GM21447 (cell line): ENCODE results near the gene TPCN1.

Experiments
- ATAC-seq: cut with Tn5 transposase; IDR thresholded peaks from one replicate; pipeline ENCODE4 v1.9.1; 2021; ENCODE audit not compliant: unreplicated experiment

Gene TPCN1

DNA sequence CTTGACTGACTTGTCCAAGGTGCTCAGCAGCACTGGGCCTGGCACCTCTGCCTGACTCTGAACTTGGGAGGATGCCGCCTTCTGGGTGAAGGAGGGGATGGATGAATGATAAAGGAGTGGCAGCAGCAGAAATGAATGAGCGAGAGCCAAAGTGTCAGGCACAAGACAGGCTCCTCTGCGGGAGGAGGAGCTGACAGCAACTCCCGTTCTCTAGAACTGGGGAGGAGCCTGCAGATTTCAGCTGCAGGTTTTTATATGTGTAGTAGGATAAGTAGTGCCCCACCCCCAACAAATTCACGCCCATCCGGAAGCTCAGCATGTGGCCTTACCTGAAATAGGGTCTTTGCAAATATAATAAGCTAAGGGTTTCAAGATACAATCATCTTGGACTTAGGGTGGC is 80.5 kb downstream of the TPCN1 start:
- ATAC-seq, result no peak

- no peak for ATAC-seq
Observed at GRCh38 chr12:113302466-113302865, 81.2 kb downstream of the TPCN1 start.

GRCh38 chr12:113302886-113303640 is 81.8 kb downstream of the TPCN1 start:
- ATAC-seq, result no peak

DNA sequence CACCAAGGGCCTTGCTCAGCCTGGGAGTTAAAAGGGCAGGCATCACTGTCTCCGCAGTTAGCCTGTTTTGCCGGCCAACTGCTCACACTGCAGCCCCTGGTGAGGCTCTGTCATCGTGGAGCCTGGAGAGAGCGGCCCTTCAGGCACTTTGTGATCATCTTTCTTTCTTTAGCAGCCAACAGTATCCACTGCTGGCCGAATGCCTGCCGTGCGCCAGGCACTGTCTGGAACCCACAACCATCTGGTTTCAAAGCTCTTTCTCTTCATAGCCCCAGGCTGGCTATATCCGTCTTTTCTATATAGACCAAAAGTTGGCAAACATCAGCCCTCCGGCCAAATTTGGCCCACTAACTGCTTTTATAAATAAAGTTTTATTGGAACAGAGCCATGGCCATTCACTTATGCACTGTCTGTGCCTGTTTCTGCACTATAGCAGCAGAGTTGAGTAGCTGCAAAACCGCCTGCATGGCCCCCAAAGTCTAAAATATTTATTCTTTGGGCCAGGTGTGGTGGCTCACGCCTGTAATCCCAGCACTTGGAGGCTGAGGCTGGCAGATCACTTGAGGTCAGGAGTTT is 84.1 kb downstream of the TPCN1 start:
- ATAC-seq, result no peak

- ATAC-seq, result no peak
Observed at GRCh38 chr12:113306382-113306781, 85.1 kb downstream of the TPCN1 start.

- no peak for ATAC-seq
Observed at GRCh38 chr12:113310489-113310888, 89.2 kb downstream of the TPCN1 start.

DNA sequence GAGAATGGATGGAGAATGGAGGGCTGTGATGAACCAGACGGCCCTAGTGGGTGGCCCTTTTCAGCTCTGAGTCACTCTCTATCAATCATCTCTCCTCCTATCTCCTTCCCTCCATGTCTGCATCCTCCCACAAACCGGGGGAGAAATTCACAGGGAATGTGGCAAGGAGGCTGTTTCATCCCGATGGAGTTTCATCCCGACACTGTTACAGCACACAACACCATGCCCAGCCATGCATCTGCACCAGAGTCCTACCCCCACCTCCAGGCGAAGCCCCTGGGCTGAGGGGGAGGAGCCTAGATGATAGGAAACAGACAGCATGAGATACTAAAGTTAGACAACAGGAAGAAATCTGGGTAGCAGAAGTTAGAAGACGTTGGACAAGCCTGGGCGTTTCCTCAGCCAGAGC is 92.9 kb downstream of the TPCN1 start:
- ATAC-seq, result no peak

DNA sequence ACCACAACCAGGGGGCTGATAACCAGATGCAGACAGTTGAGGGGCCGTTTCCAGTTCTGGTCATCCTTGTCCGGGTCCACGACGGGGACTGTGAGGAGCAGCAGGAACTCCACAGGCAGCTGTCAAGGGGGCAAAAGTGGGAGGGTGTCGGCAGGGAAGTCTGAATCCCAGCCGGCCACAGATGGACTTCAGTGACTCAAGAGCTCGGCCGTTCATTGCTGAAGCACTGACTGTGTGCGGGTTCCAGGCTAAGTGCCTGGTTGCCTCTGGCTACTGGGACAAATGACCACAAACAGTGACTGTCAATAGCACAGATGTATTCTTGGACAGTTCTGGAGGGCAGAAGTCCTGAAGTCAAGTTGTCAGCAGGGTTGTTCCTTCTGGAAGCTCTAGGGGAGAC is 94.1 kb downstream of the TPCN1 start:
- ATAC-seq, result no peak

- no peak for ATAC-seq
Observed at GRCh38 chr12:113316155-113316554, 94.9 kb downstream of the TPCN1 start.

- ATAC-seq, result no peak
Observed at GRCh38 chr12:113317122-113317521, 95.9 kb downstream of the TPCN1 start.

DNA sequence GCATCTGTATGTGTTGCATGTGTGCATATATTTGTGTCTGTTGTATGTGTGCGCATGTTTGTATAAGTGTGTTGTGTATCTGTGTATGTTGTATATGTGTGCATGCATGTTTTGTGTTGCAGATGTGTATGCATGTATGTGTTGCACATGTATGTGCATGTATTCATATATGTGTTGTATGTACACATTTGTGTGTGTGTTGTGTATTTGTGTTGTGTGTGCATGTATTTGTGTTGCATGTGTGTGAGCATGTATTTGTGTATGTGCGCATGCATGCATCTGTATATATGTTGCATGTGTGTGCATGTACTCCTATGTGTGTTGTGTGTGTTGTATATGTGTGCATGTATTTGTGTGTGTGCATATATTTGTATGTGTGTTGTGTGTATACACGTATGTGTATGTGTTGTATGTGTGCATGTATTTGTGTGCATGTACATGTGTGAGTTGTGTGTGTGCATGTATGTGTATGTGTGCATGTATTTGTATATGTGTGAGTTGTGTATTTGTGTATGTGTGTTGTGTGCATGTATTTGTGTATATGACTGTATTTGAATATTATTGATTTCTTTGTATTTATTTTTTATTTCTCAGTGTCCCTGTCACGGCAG is 96.9 kb downstream of the TPCN1 start:
- no peak for ATAC-seq

- no peak for ATAC-seq
Observed at GRCh38 chr12:113318900-113319628, 97.8 kb downstream of the TPCN1 start.

DNA sequence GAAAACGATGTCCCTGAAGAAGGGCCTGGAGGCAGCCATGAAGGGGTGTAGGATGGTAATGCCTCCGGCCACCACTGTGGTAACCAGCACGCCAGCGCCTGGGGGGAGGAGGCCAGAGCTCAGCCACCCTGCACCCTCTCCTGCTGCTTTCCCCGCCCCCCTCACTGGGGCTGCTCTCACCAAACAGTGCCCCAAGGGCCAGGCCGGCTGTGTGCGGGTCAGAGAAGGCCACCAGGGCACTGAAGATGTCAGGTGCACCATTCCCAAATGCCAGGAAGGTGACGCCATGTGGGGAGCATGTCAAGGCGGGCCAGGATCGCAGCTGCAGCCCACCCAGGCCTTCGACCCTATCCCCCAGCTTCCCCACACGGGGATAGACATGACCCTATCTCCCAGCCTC is 99.1 kb downstream of the TPCN1 start:
- no peak for ATAC-seq

GRCh38 chr12:113322343-113322742 is 101.1 kb downstream of the TPCN1 start:
- ATAC-seq, result no peak

- no peak for ATAC-seq
Observed at GRCh38 chr12:113325916-113326315, 104.7 kb downstream of the TPCN1 start.

DNA sequence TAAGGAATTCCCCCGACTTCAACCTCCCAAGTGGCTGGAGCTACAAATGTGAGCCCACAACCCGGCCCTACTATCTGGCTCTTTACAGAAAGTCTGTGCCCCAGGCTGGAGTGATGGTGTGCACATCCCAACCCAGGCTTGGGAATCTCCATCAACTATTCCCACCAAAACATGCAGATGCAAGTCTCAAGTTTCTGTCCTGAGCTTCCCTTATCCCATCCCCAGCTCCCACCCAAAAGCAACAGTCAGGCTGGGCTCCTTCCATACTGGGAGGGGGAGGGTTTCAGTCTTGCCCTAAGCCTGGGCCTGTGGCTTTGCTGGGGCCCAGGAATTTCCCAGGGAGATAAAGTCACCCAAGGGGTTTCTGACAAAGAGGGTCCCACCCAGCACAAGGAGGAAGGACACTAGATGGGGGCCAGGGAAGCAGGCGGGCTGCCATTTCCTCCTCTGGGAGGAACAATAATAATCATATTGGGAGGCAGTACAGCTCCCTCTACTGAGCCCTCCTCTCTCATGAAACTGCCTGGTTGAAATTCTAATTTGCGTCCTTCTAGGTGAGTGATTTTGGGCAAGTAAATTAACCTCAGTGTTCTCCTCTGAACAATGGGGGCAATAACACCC is 105.6 kb downstream of the TPCN1 start:
- no peak for ATAC-seq

- ATAC-seq, result no peak
Observed at GRCh38 chr12:113328368-113328889, 107.2 kb downstream of the TPCN1 start.

DNA sequence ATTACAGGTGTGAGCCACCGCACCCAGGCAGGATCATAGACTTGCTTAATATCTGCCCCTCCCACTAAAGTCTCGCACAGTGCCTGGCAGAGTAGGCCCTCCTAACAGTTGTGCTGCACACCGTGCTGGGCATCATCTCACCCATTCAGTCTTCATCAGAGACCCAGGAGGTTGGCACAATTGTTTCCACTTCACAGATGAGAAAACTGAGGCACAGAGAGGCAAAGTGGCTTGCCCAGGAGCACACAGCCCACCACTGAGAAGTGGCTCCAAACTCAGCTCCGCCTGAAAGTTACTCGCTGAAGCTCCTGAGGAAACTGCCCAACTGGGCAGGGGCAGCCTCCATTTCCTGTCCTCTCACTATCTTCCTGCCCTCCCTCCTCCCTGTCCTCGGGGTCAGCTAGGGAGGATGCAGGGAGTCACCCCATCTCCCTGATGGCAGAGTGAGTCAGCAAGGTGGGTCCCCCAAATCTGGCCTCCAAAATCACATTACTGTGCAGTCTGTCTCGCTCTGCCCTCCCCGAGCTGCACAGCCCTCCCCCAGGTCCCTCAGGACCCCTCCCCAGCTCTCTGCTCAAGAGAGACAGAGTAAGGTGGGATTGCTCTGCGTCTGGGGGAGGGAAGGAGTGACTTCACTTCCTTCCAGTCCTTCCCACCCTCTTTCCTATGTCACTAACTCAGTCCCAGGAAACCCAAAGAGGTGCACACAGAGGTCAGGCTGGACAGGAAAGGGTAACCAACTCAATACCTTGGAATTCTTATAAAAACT is 107.9 kb downstream of the TPCN1 start:
- no peak for ATAC-seq

- ATAC-seq, result no peak
Observed at GRCh38 chr12:113329791-113330417, 108.6 kb downstream of the TPCN1 start.

DNA sequence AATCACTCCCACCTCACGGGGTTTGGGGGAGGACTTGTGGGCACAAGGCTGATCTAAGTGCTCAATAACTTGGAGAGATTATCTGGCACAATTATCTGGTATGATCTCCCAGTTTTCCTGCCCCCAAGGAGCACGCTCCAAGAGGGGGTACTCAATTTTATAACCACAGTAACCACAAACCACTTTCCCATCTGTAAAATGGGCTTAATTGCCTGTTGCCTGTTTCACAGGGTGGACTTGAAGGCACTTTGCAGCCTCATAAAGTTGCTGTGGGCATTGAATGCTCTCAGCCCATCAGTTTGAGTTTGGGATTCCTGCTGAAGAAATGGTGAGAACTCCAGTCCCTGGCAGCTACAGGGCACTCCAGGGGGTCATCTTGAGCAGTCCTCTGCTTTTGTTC is 109.2 kb downstream of the TPCN1 start:
- no peak for ATAC-seq
